VCaP (cell line): ENCODE data around the gene ENPP7.
"Not testable (repeated sequence)": the region's sequence is repeated elsewhere in the genome, so short reads cannot be mapped to it uniquely, and the experiment has no call there.

Experiments
- H3K27ac ChIP-seq: fragments of 450-650 bp; 2 replicates; pipeline ENCODE4 v1.5.1; 2017
- CTCF ChIP-seq: fragments of 450-650 bp; conservative IDR thresholded peaks from 2 replicates; pipeline ENCODE4 v1.5.1; 2017; ENCODE audit warnings: mild to moderate bottlenecking, moderate library complexity

Gene ENPP7

GRCh38 chr17:79754370-79754769, 23.6 kb downstream of the ENPP7 start:
- no peak overlapping the region for H3K27ac ChIP-seq
- no peak for TF ChIP-seq CTCF

DNA sequence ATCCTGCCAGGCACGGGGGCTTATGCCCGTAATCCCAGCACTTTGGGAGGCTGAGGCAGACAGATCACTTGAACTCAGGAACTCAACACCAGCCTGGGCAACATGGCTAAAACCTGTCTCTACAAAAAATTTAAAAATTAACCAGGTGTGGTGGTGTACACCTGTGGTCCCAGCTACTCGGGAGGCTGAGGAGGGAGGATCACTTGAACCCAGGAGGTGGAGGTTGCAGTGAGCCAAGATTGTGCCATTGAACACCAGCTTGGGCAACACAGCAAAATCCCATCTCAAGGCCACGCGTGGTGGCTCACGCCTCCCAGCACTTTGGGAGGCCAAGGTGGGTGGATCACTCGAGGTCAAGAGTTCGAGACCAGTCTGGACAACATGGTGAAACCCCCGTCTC, 24.2 kb downstream of the ENPP7 start:
- not testable (repeated sequence) for H3K27ac ChIP-seq

DNA sequence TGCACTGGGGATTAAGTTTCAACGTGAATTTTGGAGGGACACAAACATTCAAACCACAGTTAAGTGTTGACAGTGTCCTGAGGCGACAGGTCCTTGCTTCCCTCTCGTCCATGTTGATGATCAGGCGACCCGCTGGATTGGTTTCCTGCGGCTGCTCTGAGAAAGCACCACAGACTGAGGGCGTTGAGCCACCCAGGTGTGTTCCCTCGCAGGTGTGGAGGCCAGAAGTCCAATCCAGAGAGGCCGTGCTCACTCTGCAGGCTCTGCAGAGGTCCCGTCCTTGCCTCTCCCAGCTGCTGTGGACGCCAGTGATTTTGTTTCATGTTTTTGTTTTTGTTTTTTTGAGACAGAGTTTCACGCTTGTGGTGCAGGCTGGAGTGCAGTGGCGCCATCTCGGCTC, 24.8 kb downstream of the ENPP7 start:
- TF ChIP-seq CTCF: no peak
- no peak overlapping the region for H3K27ac ChIP-seq

DNA sequence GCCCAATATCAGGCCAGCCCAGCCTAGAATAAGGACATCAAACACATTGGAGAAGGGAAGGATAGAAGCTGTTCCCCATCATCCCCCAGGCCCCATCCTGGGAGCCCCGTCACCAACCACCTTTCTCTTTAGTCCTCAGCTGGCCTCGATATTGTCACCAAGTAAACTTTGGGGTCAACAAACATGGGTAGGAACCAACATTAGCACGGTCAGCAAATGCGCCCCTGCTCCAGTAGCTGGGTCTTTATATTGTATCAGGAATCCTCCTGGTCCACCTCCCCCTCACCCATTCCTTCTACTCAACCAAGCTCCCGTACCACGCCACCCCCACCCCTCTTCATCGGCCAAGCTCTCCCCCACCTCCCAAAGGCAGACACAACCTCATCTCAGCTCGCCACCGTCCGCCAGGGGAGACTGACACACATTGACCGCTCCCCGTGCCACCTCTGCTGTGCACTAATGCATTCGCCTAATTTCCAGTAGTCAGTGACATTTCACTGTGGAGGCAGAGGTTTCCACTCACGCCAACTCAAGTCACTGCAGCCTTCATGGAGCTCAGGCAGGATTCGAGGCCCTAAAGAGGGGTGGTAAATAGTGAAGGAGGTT, 26.5 kb downstream of the ENPP7 start:
- no peak for TF ChIP-seq CTCF

DNA sequence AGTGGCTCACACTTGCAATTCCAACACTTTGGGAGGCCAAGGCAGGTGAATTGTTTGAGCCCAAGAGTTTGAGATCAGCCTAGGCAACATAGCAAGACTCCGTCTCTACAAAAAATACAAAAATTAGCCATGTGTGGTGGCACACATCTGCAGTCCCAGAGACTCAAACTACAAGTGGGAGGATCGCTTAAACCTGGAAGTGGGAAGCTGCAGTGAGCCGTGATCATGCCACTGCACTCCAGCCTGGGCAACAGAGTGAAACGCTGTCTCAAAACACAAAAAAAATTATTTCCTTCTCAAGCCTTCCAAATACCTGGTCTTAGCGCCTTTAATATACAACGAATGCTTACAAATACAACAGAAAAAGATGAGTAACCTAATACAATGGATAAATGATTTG, 27.5 kb downstream of the ENPP7 start:
- TF ChIP-seq CTCF: no peak
- H3K27ac ChIP-seq: no peak overlapping the region

More for the DNA sequence above, 26.5 kb downstream of the ENPP7 start:
- H3K27ac ChIP-seq: no peak overlapping the region

DNA sequence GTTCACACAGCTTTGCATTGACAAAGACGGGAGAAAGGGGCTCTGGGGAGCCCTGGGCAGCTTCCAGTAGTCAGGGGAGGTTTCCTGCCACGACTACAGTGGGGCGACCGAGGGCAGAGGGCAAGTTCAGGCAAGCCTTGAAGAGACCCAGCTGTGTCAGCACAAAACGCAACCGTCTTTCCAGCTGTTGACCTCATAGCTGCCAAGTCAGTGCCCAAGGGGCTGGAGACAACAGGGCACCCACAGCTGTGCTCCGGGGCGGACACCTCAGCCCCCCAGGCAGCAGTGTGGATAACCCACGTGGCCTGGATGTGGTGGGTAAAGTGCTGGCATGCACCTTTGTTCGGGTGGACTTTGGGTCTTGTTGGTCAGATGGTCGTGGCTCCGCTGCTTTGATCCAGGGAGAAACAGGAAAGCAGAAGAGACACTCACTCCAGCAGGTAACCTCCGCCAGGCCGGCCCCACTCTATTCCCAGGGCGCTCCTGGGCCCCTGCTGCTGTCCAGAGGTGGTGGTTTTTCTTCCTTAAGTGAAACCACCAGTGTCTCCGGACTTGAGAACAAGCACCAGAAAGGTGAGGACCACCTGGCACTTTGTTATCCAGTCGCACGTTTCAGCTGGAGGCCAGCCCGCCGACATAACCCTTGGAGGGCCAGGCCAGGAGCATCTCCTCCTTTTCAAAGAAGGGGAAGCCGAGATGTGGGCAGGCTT, 29.6 kb downstream of the ENPP7 start:
- no peak overlapping the region for H3K27ac ChIP-seq
- TF ChIP-seq CTCF: no peak

- H3K27ac ChIP-seq: no peak overlapping the region
- no peak for TF ChIP-seq CTCF
These were observed 31.3 kb downstream of the ENPP7 start for GRCh38 chr17:79761894-79762589.

DNA sequence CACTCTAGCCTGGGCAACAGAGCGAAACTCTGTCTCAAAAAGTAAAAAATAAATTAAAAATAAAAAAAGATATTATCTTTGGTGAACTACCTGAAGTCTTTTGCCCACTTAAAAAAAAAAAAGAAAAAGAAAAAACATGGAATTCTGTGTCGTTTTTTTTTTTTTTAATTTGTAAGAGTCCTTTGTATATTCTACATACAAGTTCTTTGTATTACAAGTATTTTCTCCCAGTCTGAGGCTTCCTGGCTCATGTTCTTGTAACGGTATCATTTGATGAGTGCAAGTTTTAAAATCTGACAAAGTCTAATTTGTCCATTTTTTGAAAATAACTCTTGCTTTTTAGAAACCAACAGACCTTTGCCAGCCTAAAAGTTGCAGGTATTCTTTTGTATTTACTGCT, 35.0 kb downstream of the ENPP7 start:
- no peak for TF ChIP-seq CTCF
- H3K27ac ChIP-seq: no peak overlapping the region
